Suppressor macrophage treated with lipopolysaccharide for 1 hour (primary cell): Measurements from ENCODE around the gene PAN2.
"Not testable (repeated sequence)": the region's sequence is repeated elsewhere in the genome, so short reads cannot be mapped to it uniquely, and the experiment has no call there.

Source experiments
- DNase-seq, 3 donors: peaks; one replicate each; pipeline ENCODE4 v3.0.0-alpha.2; 2020 to 2022

PAN2 gene

DNA sequence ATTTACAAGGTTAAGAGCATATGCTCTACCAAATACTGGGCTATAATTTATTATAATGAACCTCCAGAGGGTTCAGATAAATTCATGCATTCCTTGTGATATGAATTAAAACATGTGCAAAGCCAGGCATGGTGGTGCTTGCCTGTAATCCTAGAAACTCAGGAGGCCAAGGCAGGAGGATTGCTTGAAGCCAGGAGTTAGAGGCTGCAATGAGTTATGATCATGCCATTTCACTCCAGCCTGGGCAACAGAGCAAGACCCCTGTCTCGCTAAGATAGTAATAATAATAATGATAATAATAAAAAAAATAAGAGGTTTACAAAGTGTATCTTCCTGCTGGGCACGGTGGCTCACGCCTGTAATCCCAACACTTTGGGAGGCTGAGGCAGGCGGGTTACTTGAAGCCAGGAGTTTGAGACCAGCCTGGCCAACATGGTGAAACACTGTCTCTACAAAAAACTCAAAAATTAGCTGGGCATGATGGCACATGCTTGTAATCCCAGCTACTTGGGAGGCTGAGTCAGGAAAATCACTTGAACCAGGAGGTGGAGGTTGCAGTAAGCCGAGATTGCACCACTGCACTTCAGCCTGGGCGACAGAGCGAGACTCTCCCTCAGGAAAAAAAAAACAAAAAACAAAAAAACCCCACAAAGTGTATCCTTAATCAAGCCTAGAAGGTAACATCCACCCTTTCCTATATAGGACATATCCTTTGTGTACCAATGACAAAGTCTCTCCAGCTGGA, 26.4 kb downstream of the PAN2 start:
- no peak for DNase-seq

DNA sequence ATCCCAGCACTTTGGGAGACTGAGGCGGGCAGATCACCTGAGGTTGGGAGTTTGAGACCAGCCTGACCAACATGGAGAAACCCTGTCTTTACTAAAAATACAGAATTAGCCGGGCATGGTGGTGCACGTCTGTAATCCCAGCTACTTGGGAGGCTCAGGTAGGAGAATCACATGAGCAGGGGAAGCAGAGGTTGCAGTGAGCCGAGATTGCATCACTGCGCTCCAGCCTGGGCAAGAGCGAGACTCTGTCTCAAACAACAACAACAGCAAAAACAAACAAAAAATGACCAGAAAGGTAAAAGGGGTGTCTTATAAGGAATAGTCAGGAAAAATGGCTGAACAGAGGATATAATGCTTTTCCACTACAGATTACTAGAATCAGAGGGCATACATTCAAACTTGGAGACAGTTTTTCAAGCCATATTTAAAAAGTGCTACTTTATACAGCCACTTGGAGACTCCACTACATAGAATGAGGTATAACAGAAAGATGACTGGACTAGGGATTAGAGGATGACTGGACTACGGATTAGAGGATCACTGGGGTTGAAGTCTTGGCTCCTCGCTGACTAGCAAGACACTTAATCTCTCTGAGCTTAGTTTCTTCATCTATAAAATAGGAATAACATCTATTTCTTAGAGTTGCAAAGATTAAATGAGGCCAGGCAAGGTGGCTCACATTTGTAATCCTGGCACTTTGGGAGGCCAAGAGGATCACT, 28.8 kb downstream of the PAN2 start:
- DNase-seq: no peak

DNA sequence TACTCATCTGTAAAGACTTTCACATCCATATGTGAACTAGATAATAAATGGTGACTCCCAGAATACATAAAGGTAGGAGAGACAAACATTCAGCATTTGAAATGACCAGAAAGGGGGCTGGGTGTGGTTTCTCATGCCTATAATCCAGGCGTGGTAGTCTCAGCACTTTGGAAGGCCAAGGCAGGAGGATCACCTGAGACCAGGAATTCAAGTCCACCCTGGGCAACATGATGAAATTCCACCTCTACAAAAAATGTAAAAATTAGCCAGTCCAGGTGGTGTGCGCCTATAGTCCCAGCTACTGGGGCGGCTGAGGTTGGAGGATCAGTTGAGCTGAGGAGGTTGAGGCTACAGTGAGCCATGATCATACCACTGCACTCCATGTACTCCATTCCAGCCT, 29.5 kb downstream of the PAN2 start:
- DNase-seq: no peak

DNA sequence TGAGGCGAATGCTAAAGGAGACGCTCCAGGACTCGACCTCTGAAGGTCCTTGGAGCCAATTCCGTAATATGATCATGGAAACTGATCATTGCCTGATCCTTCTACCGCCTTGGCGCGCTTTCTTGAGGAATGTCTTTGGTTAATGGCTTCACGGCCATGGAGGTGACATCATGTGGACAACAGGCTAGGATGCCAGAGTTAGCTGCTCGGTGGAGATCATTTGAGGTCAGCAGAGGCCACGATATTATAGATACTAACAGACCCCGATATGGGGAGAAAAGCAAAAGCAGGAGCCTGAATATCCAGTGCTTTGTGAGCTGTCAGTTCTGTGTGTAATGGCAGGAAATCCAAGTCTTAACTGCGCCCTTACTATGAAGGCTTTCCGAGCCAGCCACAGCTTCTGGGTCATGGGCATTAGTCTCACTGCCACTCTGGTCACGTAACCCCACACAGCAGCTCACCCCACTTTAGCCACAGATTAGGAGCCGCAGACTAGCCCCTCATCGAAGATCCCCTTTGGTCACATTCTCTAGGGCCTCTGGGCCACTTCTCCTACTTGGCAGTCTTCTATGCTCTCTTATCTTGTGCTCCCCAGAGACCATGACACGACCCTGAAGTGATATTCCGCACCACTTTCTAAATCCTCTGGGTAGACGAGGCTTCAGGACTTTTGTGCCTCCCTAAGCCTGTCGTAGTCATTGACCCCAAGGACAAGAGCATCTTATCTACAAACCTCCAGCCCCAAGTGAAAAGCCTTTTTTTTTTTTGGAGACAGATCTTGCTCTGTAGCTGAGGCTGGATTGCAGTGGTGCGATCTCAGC, 32.9 kb downstream of the PAN2 start:
- DNase-seq: no peak

DNA sequence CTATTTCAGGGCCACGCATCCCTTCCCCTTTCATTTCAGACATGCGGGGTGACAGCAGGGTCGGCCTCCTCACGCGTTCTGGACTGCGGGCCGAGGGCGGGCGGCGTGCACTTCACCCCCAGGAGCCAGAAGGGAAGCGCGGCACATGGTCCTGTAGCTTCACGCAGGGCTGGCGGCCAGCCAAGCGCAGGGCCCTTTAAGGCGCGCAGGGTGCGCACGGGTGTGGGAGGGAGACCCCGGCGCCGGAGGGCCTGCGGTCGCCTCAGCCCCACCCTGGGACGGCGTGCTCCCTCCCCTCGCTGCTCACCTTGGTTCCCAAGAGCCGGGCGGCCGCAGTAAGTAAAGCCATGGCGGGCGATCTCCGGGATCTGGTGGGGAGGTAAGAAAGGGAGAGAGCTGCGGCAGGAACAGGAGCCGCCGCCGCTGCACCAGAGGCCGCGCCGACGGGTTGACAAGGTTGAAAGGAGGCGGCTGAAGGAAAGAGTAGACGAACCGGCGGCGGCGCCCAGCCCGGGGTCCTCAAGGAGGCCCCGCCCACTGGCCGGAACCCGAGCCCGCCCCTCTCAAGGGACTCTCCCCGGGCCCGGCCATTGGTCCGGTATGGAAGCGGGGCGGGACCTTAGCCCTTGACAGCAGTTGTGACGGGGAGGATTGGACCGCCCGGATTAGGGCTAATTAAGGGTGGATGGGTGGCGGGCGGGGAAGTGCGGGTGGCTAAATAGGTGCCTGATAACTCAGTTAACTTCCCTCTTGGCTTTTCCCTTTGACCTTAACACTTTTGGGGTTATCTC, 33.8 kb downstream of the PAN2 start, which contains the start of gene CS:
TSS of gene CS (minus strand) at position 478 of the 791 bp plus-strand sequence. CDS start at position 349, 129 bp downstream.
- DNase-seq: peak; percentile 99 to 100 (median 99)

DNA sequence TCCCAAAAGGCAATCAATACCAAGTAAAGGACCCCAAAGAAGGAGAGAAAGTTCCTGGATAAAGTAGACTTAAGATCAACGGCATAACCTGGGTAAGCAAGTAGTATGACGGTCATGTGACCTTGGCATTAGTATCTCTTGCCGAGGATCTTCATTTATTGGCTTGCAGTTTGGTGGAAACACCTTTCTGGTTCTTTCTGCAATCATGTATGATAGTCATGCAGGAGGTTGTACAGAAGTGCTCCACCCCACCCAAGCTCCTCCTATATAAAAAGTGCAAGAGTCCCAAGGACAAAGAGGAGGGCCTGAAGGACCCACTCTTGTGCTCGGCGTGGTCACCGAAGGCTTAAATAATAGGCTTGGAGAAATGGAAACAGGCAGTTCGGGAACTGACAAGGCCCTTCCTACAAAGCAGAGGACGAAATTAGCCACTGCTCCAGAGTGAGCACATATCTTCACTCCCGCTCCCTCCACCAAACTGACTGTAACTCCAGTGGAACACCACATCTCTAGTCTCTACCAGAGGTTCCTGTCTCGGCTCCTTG, 34.4 kb downstream of the PAN2 start:
- DNase-seq: no peak

DNA sequence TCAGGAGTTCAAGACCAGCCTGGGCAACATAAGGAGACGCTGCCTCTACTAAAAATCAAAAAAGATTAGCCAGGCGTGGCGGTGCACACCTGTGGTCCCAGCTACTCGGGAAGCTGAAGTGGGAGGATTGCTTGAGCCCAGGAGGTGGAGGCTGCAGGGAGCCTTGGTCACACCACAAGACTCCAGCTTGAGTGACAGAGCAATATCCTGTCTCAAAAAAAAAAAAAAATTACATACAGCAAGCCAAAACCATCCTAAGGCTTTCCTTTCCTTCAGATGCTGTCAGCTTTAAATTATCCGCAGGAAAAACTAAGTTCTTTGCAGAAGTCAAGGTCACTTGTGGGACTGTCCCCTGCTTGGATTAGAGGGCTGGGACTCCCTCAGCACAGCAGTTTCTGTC, 35.0 kb downstream of the PAN2 start:
- DNase-seq: no peak

DNA sequence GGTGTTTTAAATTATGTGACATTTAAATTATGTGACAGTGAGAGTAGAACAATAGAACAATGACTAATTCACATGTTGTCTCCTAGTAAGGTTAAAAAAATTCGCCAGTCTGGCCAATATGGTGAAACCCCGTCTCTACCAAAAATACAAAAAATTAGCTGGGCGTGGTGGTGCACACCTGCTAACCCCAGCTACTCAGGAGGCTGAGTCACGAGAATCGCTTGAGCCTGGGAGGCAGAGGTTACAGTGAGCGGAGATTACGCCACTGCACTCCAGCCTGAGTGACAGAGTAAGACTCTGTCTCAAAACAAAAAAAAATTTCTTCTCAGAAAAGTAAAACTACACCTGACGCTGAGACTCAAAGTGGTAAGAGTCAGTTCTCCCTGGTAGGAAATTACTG, 36.4 kb downstream of the PAN2 start:
- DNase-seq: no peak

DNA sequence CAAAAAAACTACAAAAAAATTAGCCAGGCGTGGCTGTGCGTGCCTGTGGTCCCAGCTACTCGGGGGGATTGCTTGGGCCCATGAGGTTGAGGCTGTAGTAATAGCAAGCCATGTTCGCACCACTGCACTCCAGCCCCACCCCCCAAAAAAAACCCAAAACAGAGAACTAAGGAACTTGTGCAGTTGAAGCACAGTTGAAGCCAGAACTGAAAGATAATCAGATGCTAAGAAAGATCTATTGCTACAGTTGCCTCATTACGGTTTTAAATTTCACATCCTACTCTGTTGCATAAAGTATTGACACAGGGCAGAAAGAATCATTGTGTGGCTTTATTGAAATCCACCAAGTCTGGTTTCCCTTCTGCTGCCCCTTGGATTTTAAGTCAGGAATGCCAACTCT, 37.5 kb downstream of the PAN2 start:
- DNase-seq: peak in 2 of 3 donors; percentile 17 to 26

DNA sequence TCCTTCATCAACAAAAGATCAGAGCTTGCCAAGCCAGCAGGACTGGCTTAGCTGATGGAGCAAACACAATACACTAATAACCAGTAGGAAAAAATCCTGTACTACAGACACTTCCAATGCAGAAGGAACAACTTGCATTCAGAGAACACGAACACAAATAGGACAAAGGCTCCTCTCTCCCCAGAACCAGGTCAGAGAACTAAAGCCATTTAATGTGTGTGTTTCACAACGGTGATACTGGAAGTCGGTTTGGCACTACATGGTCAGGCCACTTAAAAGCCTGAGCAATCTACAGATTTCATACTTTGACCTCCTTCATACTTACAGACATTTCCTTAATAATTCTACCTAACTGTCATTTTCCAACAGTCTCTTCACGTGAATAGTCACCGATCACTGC, 40.0 kb downstream of the PAN2 start:
- DNase-seq: no peak

DNA sequence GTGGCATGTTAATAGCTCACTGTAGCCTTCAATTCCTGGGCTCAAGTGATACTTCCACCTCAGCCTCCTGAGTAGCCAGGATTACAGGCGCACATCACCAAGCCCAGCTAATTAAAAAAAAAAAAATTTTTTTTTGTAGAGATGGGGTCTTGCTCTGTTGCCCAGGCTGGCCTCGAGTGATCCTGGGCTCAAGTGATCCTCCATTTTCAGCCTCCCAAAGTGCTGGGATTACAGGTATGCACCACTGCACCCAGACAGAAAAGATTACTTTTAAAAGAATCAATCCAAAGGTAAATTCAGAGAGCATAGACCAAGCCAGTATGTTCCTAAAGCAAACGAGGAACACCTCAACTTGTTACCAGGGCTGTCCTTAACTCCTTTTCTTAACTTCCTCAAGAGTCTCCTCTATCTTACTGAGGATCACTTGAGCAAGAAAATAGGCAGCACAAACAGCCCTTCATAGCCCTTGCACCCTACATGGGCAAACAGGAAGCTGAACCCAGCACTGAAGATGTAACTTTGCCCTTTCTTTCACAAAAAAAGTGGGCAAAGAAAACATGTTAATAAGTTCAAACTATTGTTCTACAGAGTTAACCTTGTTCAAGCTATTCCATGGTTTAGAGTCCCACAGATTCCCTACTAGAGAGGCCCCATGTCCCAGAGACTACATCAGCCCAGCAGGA, 45.0 kb downstream of the PAN2 start:
- peak in 1 of 3 donors; percentile 32 for DNase-seq

DNA sequence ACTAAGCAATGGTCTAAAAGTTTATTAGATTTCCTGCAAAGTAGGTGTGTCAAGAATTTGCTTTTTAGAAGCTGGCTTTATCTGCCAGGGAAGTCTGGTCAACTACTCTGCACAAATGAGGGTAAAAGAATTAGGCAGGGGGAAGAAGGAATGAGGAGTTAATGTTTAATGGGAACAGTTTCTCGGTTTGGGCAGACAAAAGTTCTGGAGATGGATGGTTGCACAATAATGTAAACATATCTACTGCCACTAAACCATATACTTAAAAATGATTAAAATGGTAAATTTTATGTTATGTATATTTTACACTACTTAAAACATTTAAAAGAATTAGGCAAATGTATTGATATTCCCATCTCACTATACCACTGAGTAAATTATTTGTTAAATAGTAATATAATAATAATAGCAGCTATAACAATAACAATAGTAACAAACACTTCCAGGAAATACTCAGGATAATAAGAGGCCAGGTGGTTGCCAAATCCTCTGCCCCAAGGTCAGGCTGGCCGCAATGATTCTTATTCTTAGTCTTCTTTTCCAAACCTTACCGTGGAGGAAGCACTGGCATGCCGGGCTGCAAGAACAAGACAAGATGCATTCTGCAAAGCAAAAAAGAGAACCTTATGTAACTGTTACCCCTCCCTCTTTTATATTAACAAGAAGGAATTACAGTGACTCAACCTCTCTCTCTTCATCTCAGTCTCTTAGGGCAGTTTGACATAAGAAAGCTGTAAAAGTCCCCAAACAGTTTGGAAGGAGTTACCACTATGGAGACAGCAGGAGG, 47.6 kb downstream of the PAN2 start:
- DNase-seq: no peak

DNA sequence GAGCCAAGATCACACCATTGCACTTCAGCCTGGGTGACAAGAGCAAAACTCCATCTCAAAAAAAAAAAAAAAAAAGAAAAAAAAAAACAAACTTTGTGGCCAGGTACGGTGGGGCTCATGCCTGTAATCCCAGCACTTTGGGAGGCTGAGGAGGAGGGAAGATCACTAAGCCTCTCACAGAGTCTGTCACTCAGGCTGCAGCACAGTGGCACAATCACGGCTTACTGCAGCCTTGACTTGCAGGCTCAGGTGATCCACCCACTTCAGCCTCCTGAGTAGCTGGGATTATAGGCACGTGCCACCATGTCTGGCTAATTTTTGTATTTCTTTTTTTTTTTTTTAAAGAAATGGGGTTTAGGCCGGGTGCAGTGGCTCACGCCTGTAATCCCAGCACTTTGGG, 49.5 kb downstream of the PAN2 start:
- not testable (repeated sequence) for DNase-seq

DNA sequence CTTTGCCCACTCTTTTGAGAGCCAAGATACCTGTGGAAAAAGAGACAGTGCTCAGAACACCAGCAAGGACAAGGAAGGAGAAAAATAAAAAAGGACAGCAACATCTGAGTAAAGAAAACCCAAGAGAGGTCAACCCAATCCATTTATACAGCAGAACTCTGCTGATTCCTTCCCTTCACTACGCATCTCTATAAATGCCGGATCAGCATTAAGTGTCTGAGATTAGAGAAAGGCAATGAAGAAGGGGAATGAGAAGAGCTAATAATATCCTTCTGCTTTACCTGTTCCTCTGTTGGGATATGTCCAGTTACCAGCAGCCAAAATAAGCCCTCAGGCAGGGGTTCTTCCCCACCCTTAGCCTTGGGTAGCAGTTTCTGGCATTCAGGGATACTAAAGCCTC, 51.2 kb downstream of the PAN2 start:
- no peak for DNase-seq

DNA sequence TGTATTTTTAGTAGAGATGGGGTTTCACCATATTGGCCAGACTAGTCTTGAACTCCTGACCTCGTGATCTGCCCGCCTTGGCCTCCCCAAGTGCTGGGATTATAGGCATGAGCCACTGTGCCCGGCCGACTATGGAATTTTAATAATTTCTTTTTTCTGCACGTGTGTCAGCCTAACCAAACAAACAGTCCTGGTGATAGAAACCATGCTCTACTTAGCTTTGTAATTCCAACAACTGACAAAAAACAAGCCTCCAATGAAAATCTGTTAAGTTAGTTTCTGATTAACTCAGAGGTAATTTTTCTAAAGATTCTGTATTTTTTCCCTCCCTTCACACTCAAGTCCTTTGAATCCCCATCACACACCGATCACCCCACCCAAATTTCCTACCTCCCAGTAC, 51.8 kb downstream of the PAN2 start:
- no peak for DNase-seq

DNA sequence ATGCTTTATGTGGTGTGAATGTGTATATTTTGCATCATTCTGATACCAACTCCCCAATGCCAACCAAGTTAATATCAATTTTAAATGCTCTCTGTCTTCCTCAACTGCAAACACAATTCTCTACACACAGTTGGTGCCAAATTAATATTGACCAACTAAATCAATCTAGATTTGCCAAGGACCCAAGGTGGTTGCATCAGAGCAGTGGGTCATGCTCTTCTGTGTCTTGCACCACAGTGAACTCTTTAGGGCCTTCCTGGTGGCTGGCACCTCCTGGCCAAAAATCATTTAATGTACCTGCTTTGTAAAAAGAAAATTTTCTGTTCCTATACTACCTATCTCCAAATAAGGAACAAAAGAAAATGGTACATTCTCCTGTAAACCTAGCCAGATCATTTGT, 53.0 kb downstream of the PAN2 start:
- no peak for DNase-seq

DNA sequence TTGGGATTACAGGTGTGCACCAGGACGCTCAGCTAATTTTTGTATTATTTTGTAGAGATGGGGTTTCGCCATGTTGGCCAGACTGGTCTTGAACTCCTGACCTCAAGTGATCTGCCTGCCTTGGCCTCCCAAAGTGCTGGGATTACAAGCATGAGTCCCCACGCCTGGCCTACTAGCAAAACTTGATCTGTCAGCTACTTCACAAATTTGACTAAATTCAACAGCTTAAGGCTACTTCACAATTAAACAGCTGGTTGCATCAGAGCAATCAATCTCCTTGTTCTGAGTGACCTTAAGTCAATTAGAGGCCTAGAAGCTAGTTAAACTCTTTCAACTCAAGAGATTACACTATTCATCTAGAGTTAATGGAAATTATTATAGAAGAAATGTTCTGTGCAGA, 54.9 kb downstream of the PAN2 start:
- DNase-seq: no peak

DNA sequence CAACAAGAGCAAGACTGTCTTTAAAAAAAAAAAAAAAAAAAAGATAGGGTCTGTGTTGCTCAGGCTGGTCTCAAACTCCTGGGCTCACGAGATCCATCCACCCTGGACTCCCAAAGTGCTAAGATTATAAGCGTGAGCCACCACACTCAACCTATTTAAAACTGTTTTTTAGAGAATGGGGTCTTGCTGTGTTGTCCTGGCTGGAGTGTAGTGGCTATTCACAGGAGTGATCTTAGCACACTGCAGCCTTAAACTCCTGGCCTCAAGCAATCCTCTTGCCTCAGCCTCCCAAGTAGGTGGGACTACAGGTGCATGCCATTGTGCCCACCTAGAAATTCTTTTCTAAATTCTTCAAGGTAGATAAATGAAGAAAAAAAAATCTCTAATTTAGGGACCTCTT, 59.5 kb downstream of the PAN2 start:
- DNase-seq: no peak

DNA sequence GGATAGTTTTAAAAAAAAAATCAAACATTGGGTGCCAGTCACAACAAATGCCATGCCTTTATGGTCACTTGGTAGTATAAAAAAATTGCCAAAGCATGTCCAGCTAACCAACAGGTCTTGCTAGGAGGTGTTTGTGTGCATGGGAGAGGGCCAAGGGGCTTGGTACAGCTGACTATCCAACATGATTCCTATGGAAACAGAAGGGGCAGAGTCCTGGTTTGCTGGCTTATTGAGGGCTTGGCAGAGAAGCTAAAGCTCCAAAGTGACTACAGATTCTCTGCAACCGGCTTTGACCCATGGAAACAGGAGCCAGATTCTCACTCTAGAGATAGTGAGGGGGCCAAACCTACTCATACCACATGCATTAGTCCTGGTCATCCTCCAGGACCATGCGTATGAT, 61.3 kb downstream of the PAN2 start:
- DNase-seq: not testable (repeated sequence)

DNA sequence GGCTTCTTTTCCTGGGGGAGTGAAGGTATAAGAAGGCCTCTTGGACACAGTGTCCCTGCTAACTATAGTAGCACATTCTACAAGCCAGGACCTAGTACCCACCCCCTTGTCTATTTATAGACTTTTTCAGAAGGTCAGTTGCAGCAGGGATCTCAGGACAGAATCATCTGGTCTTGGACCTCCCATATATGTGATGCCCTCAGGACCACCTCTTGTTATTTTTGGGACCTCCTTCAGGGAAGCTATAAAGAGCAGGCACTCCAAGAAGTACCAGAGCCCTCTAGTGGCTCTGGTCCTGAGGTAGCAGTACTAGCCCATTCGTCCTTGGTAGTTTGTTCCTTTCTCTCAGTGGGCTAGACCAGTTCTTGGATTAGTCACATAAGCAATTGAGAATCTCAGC, 62.8 kb downstream of the PAN2 start:
- peak in 2 of 3 donors; percentile 10 to 22 for DNase-seq
